K562 (cell line): ENCODE results near the gene DHX8. TPM values are rescaled to one million over a fixed set of nuclear protein-coding genes. Genes with fewer than 3 reads are reported as not detected.

Source experiments
- ARNT ChIP-seq, 2 experiments: fragments of 450-650 bp; IDR thresholded peaks; 2 replicates each; pipeline ENCODE4 v1.6.1; 2016; ENCODE audit warnings: mild to moderate bottlenecking in 1 of 2
- BHLHE40 ChIP-seq: IDR thresholded peaks from 2 replicates; pipeline ENCODE4 v1.6.1; 2011; ENCODE audit warnings: low read length, improper control_type of control experiment
- BMI1 ChIP-seq: fragments of 150-350 bp; IDR thresholded peaks from 2 replicates; pipeline ENCODE4 v1.6.1; 2014; ENCODE audit warnings: low read length
- CREM ChIP-seq: IDR thresholded peaks from 2 replicates; pipeline ENCODE4 v1.6.1; 2014; ENCODE audit warnings: antibody characterized with exemption, low read depth
- POLR2B ChIP-seq: fragments of 450-650 bp; IDR thresholded peaks from 2 replicates; pipeline ENCODE4 v1.6.1; 2018; ENCODE audit warnings: low read depth; ENCODE audit not compliant: partially characterized antibody
- SOX6 ChIP-seq: fragments of 450-650 bp; IDR thresholded peaks from 2 replicates; pipeline ENCODE4 v1.6.1; 2014; ENCODE audit warnings: mild to moderate bottlenecking
- SRSF9 ChIP-seq: fragments of 200-400 bp; formaldehyde crosslinking; IDR thresholded peaks from 2 replicates; pipeline ENCODE4 v1.6.1; 2017; ENCODE audit warnings: low read depth, low read length, borderline replicate concordance
- ZMIZ1 ChIP-seq, 2 experiments: fragments of 150-350 bp in 1 of 2; IDR thresholded peaks; 2 replicates each; pipeline ENCODE4 v1.6.1; 2012 to 2016; ENCODE audit warnings: low read depth in 2 of 2, low read length in 2 of 2, mild to moderate bottlenecking in 1 of 2, moderate library complexity in 1 of 2
- ZNF24 ChIP-seq: fragments of 450-650 bp; IDR thresholded peaks from 2 replicates; pipeline ENCODE4 v1.6.1; 2016
- ZNF277 ChIP-seq: fragments of 250-450 bp; sonication (Bioruptor Pico); IDR thresholded peaks from 2 replicates; pipeline ENCODE4 v1.8.0; 2022; ENCODE audit warnings: inconsistent platforms, mild to moderate bottlenecking, moderate library complexity, borderline replicate concordance
- ZNF586 ChIP-seq: fragments of 450-650 bp; formaldehyde crosslinking; conservative IDR thresholded peaks from 2 replicates; pipeline ENCODE4 v1.4.0; 2020; ENCODE audit warnings: mild to moderate bottlenecking, moderate library complexity
- polyA plus RNA-seq, 8 experiments: library from polyadenylated mRNA; depleted of rRNA in 4 of 8; stranded (reverse) in 5 of 8; unstranded in 3 of 8; fragments of >200 nt; fragmentation: Nextera tagmentation in 2 of 8; fragmentation: Illumina TruSeq in 1 of 8; extraction: Ambion mirVana in 2 of 8; extraction: Trizol in 1 of 8; gene quantifications; 2 replicates each; pipeline versions ENCODE4 v1.2.1 to v1.2.3, GENCODE V29; 2011 to 2014; ENCODE audit warnings: inconsistent platforms in 1 of 8, missing spikeins in 1 of 8
- total RNA-seq, 7 experiments: library from RNA; depleted of rRNA in 6 of 7; stranded (reverse); fragments of >200 nt in 6 of 7; fragmentation: Illumina TruSeq in 2 of 7; extraction: Trizol in 2 of 7; gene quantifications; 2 replicates each; pipeline versions ENCODE4 v1.2.1 to v1.2.3, GENCODE V29; 2011 to 2021; ENCODE audit warnings: low replicate concordance in 1 of 7

The DHX8 gene
- total and polyA plus RNA-seq, 9 of the 15 experiments (the other 6 are each of a cell fraction or from before 2014, with no cell fraction given): 16.7 to 42.5 (median 25.6) TPM

GRCh38 chr17:43483674-43484551, at the start of gene DHX8 (continued):
- no peak for TF ChIP-seq ZNF277 (CRISPR knock-in tag)
- TF ChIP-seq ZNF586 (CRISPR knock-in tag): no peak
- TF ChIP-seq ZMIZ1 (IDR thresholded peaks at IDR 0.05; ENCODE audit: low read depth in 2 of 2, low read length in 2 of 2): 0 out of 4 replicates have a peak, but pooled peaks of 1 of the 2 experiments have one; percentile 60
- 0 out of 2 replicates have a peak, but pooled peaks have one; percentile 25 for TF ChIP-seq BMI1
- peak; percentile 88 for TF ChIP-seq CREM
- peak; percentile 51 for TF ChIP-seq BHLHE40
- peak; percentile 87 for TF ChIP-seq SOX6
- TF ChIP-seq SRSF9: no peak
- TF ChIP-seq ZNF24: peak; percentile 63
- TF ChIP-seq POLR2B: peak; percentile 87
- peak; percentile 84 to 95; a peak in 3 of 4 replicates for TF ChIP-seq ARNT (IDR thresholded peaks at IDR 0.05)
